ENCODE data around the gene SLCO2A1.

- no peak for TF ChIP-seq POLR2A (IDR thresholded peaks at IDR 0.05)
- no peak for TF ChIP-seq CTCF (IDR thresholded peaks at IDR 0.05)
Observed at GRCh38 chr3:133935843-133936769, 93.6 kb downstream of the SLCO2A1 start.
